Measurements from ENCODE around the gene PIGL. TPM values are rescaled to one million over a fixed set of nuclear protein-coding genes. Genes with fewer than 3 reads are reported as not detected.

PIGL gene
- total and polyA plus RNA-seq, 2 donors (not counting 1 experiment from before 2014, with no cell fraction given): 86.7 to 88.2 TPM

GRCh38 chr17:16259926-16260325, 42.9 kb downstream of the PIGL start:
- 100% methylated on average over 6 of the region's 6 CpGs for WGBS (ENCODE audit: insufficient coverage)
- intact Hi-C loops (cut with micrococcal nuclease): no loop called here
- Histone ChIP-seq H3K27me3 (replicated peaks in 1 of 4; ENCODE audit: control extremely low read depth in 1 of 4, control insufficient read depth in 3 of 4, insufficient read depth in 4 of 4, low read length in 3 of 4) (no peaks in the 10 kb centered on the region), H3K36me3 (replicated peaks in 1 of 2; ENCODE audit: control extremely low read depth in 1 of 2, control insufficient read depth in 1 of 2, extremely low read depth in 1 of 2, insufficient read depth in 2 of 2, low read length in 1 of 2) (peaks cover 0 to 3% of the 10 kb centered on the region in 2 experiments), H4K20me1 (ENCODE audit: control insufficient read depth, insufficient read depth, low read length, poor library complexity, severe bottlenecking) (no peaks in the 10 kb centered on the region), H3K9ac (ENCODE audit: low read length) (no peak overlapping the region), H3K4me2 (replicated peaks; ENCODE audit: low read depth, low read length, poor library complexity, severe bottlenecking) (no peak overlapping the region), H3K27ac (ENCODE audit: low read length in 2 of 2) (no peak overlapping the region), H2AFZ (ENCODE audit: insufficient read depth, low read depth, low read length, poor library complexity, severe bottlenecking) (no peak overlapping the region), H3K79me2 (ENCODE audit: control insufficient read depth, insufficient read depth, low read length) (peaks cover 9% of the 10 kb centered on the region), H3K4me1 (ENCODE audit: control insufficient read depth in 2 of 2, insufficient read depth in 2 of 2, low read length in 2 of 2) (no peaks in the 10 kb centered on the region), H3K4me3 (ENCODE audit: control extremely low read depth in 1 of 5, extremely low read depth in 1 of 5, insufficient read depth in 1 of 5, low read depth in 2 of 5, low read length in 4 of 5) (no peak overlapping the region), H3K9me3 (ENCODE audit: control extremely low read depth in 1 of 3, control insufficient read depth in 2 of 3, insufficient read depth in 1 of 3, low read length in 2 of 3) (peaks cover 0 to 10% (median 3%) of the 10 kb centered on the region in 3 donors)
- ChIA-PET CTCF (no interaction called here), POLR2A (no interaction called here)
- DNase-seq (no peak), ATAC-seq (ENCODE audit: low read depth) (no peak)
- H3K9me3 Mint-ChIP-seq (ENCODE audit: insufficient read depth): no peaks in the 10 kb centered on the region
- no peak for TF ChIP-seq EZH2 (IDR thresholded peaks at IDR 0.05; ENCODE audit: borderline replicate concordance, insufficient read depth, low read depth, low read length, poor library complexity, severe bottlenecking)
- TF ChIP-seq, protein P1, sequence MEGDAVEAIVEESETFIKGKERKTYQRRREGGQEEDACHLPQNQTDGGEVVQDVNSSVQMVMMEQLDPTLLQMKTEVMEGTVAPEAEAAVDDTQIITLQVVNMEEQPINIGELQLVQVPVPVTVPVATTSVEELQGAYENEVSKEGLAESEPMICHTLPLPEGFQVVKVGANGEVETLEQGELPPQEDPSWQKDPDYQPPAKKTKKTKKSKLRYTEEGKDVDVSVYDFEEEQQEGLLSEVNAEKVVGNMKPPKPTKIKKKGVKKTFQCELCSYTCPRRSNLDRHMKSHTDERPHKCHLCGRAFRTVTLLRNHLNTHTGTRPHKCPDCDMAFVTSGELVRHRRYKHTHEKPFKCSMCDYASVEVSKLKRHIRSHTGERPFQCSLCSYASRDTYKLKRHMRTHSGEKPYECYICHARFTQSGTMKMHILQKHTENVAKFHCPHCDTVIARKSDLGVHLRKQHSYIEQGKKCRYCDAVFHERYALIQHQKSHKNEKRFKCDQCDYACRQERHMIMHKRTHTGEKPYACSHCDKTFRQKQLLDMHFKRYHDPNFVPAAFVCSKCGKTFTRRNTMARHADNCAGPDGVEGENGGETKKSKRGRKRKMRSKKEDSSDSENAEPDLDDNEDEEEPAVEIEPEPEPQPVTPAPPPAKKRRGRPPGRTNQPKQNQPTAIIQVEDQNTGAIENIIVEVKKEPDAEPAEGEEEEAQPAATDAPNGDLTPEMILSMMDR (IDR thresholded peaks at IDR 0.05): no peak
- H3K27ac Mint-ChIP-seq: no peak overlapping the region
- H3K27me3 Mint-ChIP-seq: no peaks in the 10 kb centered on the region
- no peak overlapping the region for H3K4me3 Mint-ChIP-seq
- H3K4me1 Mint-ChIP-seq: peaks cover 1% of the 10 kb centered on the region

- no peak overlapping the region for H3K27ac ChIP-seq (ENCODE audit: low read length in 2 of 2)
- ChIA-PET POLR2A (no interaction called here), CTCF (interaction anchor here (0.8 kb wide), 1 partner anchor 102 kb away, joined by 3 read pairs; no protein-coding TSS in a partner anchor)
- H3K9me3 ChIP-seq (ENCODE audit: control extremely low read depth in 1 of 3, control insufficient read depth in 2 of 3, insufficient read depth in 1 of 3, low read length in 2 of 3): peaks cover 0 to 10% (median 3%) of the 10 kb centered on the region in 3 donors
- Mint-ChIP-seq H3K27ac (no peak overlapping the region), H3K9me3 (ENCODE audit: insufficient read depth) (no peaks in the 10 kb centered on the region), H3K4me1 (no peaks in the 10 kb centered on the region), H3K4me3 (no peak overlapping the region), H3K27me3 (no peaks in the 10 kb centered on the region)
- 77% methylated on average over 2 of the region's 3 CpGs for WGBS (ENCODE audit: insufficient coverage)
- H3K4me1 ChIP-seq (ENCODE audit: control insufficient read depth in 2 of 2, insufficient read depth in 2 of 2, low read length in 2 of 2): peaks cover 0 to 2% of the 10 kb centered on the region in 2 donors
- H3K27me3 ChIP-seq (replicated peaks in 1 of 4; ENCODE audit: control extremely low read depth in 1 of 4, control insufficient read depth in 3 of 4, insufficient read depth in 4 of 4, low read length in 3 of 4): no peaks in the 10 kb centered on the region
- no peak overlapping the region for H3K4me2 ChIP-seq (replicated peaks; ENCODE audit: low read depth, low read length, poor library complexity, severe bottlenecking)
- H3K79me2 ChIP-seq (ENCODE audit: control insufficient read depth, insufficient read depth, low read length): peaks cover 9% of the 10 kb centered on the region
- intact Hi-C loops (cut with micrococcal nuclease): no loop called here
- no peak overlapping the region for H2AFZ ChIP-seq (ENCODE audit: insufficient read depth, low read depth, low read length, poor library complexity, severe bottlenecking)
- TF ChIP-seq, protein P1 (IDR thresholded peaks at IDR 0.05): no peak
- TF ChIP-seq EZH2 (IDR thresholded peaks at IDR 0.05; ENCODE audit: borderline replicate concordance, insufficient read depth, low read depth, low read length, poor library complexity, severe bottlenecking): no peak
- H3K4me3 ChIP-seq (ENCODE audit: control extremely low read depth in 1 of 5, extremely low read depth in 1 of 5, insufficient read depth in 1 of 5, low read depth in 2 of 5, low read length in 4 of 5): no peak overlapping the region
- H4K20me1 ChIP-seq (ENCODE audit: control insufficient read depth, insufficient read depth, low read length, poor library complexity, severe bottlenecking): no peaks in the 10 kb centered on the region
- H3K36me3 ChIP-seq (replicated peaks in 1 of 2; ENCODE audit: control extremely low read depth in 1 of 2, control insufficient read depth in 1 of 2, extremely low read depth in 1 of 2, insufficient read depth in 2 of 2, low read length in 1 of 2): peaks cover 0 to 3% of the 10 kb centered on the region in 2 experiments
- H3K9ac ChIP-seq (ENCODE audit: low read length): no peak overlapping the region
- DNase-seq: no peak
- ATAC-seq (ENCODE audit: low read depth): no peak
Observed at GRCh38 chr17:16261049-16261448, 44.0 kb downstream of the PIGL start.

Measured in B cell (primary cell).